ENCODE measurements around the gene HIGD1C. TPM values are rescaled to one million over a fixed set of nuclear protein-coding genes. Genes with fewer than 3 reads are reported as not detected.

HIGD1C gene
- total RNA-seq, 1 experiment from 2014 or later: not detected

DNA sequence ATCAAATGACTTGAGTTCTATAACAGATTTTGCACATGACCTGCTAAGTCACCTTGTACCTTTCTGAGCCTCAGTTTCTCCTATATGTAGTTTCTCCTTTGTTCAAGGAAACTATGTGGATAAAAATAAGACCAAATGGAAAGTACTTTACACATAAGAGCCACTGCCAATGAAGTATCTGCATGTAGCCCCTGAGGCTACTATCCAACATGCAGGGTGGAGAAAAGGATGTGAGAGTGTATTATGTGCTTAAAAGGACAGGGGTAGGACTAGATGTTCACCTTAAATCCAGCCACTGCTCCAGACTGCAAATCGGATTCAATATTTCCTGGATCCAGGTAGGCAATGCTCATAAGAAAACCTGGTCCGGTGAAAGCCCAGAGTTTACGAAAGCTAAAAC, 52.7 kb downstream of the HIGD1C start:
- H2AK5ac ChIP-seq (ENCODE audit: insufficient read length, low read length): no peak overlapping the region
- no peak overlapping the region for H3K56ac ChIP-seq (ENCODE audit: insufficient read length, low read depth, low read length)
- peaks cover 3% of the 10 kb centered on the region; the same call in 1 of the 2 replicates for H3K4me1 ChIP-seq (ENCODE audit: insufficient read depth, low read length)
- no peak overlapping the region for H3K27ac ChIP-seq (ENCODE audit: insufficient read length, low read depth, low read length)
- H3K4me2 ChIP-seq (ENCODE audit: insufficient read depth, insufficient read length, low read length): no peak overlapping the region
- no peak overlapping the region for H4K91ac ChIP-seq (ENCODE audit: insufficient read length, low read depth, low read length)
- H3K23me2 ChIP-seq (ENCODE audit: insufficient read length, low read depth, low read length, poor library complexity, severe bottlenecking): no peaks in the 10 kb centered on the region
- DNase-seq: no peak
- H2BK15ac ChIP-seq (ENCODE audit: low read depth, low read length): no peak overlapping the region
- H2BK5ac ChIP-seq (ENCODE audit: insufficient read length, low read length): no peak overlapping the region
- Mint-ChIP-seq H3K27me3 (ENCODE audit: low read depth) (no peaks in the 10 kb centered on the region), H3K27ac (peak overlapping the region in 2 of 3 experiments; percentile 93 to 97; a peak in 3 of 7 replicates), H3K4me3 (no peak overlapping the region), H3K4me1 (peaks cover 30 to 39% of the 10 kb centered on the region in 2 experiments), H3K36me3 (ENCODE audit: insufficient read depth in 1 of 3, low read depth in 3 of 3) (peaks cover 35 to 66% (median 54%) of the 10 kb centered on the region in 3 experiments), H3K9me3 (no peaks in the 10 kb centered on the region)
- no peak overlapping the region for H2BK120ac ChIP-seq (ENCODE audit: low read depth, low read length, poor library complexity, severe bottlenecking)
- H2AFZ ChIP-seq (ENCODE audit: low read length): no peak overlapping the region
- no peak overlapping the region for H3K14ac ChIP-seq (ENCODE audit: insufficient read depth, low read length)
- H3K27me3 ChIP-seq (ENCODE audit: insufficient read depth, low read length): no peaks in the 10 kb centered on the region
- no peaks in the 10 kb centered on the region for H3K79me1 ChIP-seq (ENCODE audit: insufficient read depth, low read depth, low read length, poor library complexity, severe bottlenecking)
- no peak overlapping the region for H3K4ac ChIP-seq (ENCODE audit: low read depth, low read length)
- no peak overlapping the region for H3K23ac ChIP-seq (ENCODE audit: insufficient read length, low read depth, low read length)
- no peak overlapping the region for H2BK20ac ChIP-seq (ENCODE audit: low read depth, low read length, poor library complexity, severe bottlenecking)
- no peak overlapping the region for H4K8ac ChIP-seq (replicated peaks; ENCODE audit: insufficient read length, low read depth, low read length)
- H3K79me2 ChIP-seq (ENCODE audit: insufficient read depth, low read length): no peaks in the 10 kb centered on the region
- no peak overlapping the region for H3T11ph ChIP-seq (ENCODE audit: low read length)
- TF ChIP-seq, protein P1, sequence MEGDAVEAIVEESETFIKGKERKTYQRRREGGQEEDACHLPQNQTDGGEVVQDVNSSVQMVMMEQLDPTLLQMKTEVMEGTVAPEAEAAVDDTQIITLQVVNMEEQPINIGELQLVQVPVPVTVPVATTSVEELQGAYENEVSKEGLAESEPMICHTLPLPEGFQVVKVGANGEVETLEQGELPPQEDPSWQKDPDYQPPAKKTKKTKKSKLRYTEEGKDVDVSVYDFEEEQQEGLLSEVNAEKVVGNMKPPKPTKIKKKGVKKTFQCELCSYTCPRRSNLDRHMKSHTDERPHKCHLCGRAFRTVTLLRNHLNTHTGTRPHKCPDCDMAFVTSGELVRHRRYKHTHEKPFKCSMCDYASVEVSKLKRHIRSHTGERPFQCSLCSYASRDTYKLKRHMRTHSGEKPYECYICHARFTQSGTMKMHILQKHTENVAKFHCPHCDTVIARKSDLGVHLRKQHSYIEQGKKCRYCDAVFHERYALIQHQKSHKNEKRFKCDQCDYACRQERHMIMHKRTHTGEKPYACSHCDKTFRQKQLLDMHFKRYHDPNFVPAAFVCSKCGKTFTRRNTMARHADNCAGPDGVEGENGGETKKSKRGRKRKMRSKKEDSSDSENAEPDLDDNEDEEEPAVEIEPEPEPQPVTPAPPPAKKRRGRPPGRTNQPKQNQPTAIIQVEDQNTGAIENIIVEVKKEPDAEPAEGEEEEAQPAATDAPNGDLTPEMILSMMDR (conservative IDR thresholded peaks at IDR 0.05): no peak
- WGBS (ENCODE audit: extremely low coverage, insufficient read length, low lambda C conversion rate): no CpG with 5 or more reads among the region's 3 CpGs
- no peak overlapping the region for H4K5ac ChIP-seq (ENCODE audit: insufficient read length, low read depth, low read length)
- H3K18ac ChIP-seq (ENCODE audit: insufficient read length, low read depth, low read length): no peak overlapping the region
- H3K9me3 ChIP-seq (ENCODE audit: control insufficient read depth, low read depth, low read length): no peaks in the 10 kb centered on the region
- H3K9ac ChIP-seq (ENCODE audit: extremely low read depth, insufficient read length, low read length): no peak overlapping the region
- no peaks in the 10 kb centered on the region for H4K20me1 ChIP-seq (ENCODE audit: control insufficient read depth, insufficient read depth, insufficient read length)
- H2BK12ac ChIP-seq (ENCODE audit: insufficient read length, low read depth, low read length): no peak overlapping the region

Measured in H9 (cell line).